GM23338 (cell line): Measurements from ENCODE around the gene ADA. TPM values are rescaled to one million over a fixed set of nuclear protein-coding genes. Genes with fewer than 3 reads are reported as not detected.

Experiments used
- EZH2 ChIP-seq: fragments of 200-600 bp; sonication (generic); IDR thresholded peaks from one replicate; pipeline ENCODE4 v1.8.0; 2017; ENCODE audit warnings: antibody characterized with exemption, mild to moderate bottlenecking, low read depth; ENCODE audit not compliant: unreplicated experiment
- JUNB ChIP-seq: IDR thresholded peaks from one replicate; pipeline ENCODE4 v1.6.1; 2016; ENCODE audit warnings: antibody characterized with exemption; ENCODE audit not compliant: unreplicated experiment
- NANOG ChIP-seq: IDR thresholded peaks from 2 replicates; pipeline ENCODE4 v1.6.1; 2016; ENCODE audit warnings: antibody characterized with exemption, borderline replicate concordance
- POLR2AphosphoS5 ChIP-seq: IDR thresholded peaks from 2 replicates; pipeline ENCODE4 v1.6.1; 2016; ENCODE audit warnings: antibody characterized with exemption, low read depth
- STAT1 ChIP-seq: IDR thresholded peaks from one replicate; pipeline ENCODE4 v1.6.1; 2016; ENCODE audit warnings: antibody characterized with exemption; ENCODE audit not compliant: unreplicated experiment
- polyA plus RNA-seq: library from polyadenylated mRNA; unstranded; fragments of >200 nt; fragmentation: Nextera tagmentation; extraction: Ambion mirVana; gene quantifications from 2 replicates; pipeline ENCODE4 v1.2.1, GENCODE V29; 2016
- total RNA-seq: library from RNA; depleted of rRNA; stranded (reverse); fragments of >200 nt; shearing (Covaris generic); gene quantifications from 2 replicates; pipeline ENCODE4 v1.2.3, GENCODE V29; 2014
- TF ChIP-seq, protein P1 (sequence below): fragments of 250-450 bp; sonication (Bioruptor Pico); IDR thresholded peaks from 2 replicates; pipeline ENCODE4 v1.5.0; 2020; ENCODE audit warnings: mild to moderate bottlenecking, moderate library complexity
- TF ChIP-seq, protein P2 (sequence below): IDR thresholded peaks from 2 replicates; pipeline ENCODE4 v1.6.1; 2016; ENCODE audit warnings: antibody characterized with exemption
- TF ChIP-seq, protein P3 (sequence below): IDR thresholded peaks from one replicate; pipeline ENCODE4 v1.6.1; 2018; ENCODE audit warnings: antibody characterized with exemption; ENCODE audit not compliant: unreplicated experiment

The ADA gene
- total and polyA plus RNA-seq, 2 experiments from 2014 or later = 15.8 to 16.2 TPM

DNA sequence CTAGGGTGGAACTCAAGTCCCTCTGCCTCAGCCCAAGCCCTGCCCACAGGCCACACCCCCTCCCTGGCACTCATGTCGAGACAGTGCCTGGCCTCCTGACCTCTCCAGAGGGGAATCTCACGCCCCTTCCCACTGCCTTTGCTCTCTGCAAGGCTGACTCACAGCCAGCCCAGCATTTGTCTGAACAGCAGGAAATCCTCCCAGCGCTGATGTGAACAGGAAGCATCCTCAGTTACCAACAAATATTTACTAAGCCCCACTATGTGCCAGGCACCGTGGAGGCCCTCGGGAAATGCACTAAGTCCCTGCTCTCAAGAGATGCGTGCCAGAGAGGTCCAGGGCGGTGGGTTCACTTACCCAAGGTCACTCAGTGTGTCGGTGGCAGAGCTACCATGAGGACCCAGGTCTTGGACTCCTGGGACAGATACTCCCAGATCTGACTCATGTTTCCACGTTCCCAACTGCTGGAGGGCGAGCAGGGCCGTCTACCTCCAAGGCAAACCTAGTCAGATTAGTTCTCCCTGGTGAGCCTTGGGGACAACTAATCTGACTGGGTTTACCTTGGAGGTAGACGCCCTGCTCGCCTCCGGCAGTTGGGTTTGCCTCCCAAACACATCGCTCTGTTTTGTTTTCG is 7.8 kb downstream of the ADA start (continued):
- TF ChIP-seq, protein P1, sequence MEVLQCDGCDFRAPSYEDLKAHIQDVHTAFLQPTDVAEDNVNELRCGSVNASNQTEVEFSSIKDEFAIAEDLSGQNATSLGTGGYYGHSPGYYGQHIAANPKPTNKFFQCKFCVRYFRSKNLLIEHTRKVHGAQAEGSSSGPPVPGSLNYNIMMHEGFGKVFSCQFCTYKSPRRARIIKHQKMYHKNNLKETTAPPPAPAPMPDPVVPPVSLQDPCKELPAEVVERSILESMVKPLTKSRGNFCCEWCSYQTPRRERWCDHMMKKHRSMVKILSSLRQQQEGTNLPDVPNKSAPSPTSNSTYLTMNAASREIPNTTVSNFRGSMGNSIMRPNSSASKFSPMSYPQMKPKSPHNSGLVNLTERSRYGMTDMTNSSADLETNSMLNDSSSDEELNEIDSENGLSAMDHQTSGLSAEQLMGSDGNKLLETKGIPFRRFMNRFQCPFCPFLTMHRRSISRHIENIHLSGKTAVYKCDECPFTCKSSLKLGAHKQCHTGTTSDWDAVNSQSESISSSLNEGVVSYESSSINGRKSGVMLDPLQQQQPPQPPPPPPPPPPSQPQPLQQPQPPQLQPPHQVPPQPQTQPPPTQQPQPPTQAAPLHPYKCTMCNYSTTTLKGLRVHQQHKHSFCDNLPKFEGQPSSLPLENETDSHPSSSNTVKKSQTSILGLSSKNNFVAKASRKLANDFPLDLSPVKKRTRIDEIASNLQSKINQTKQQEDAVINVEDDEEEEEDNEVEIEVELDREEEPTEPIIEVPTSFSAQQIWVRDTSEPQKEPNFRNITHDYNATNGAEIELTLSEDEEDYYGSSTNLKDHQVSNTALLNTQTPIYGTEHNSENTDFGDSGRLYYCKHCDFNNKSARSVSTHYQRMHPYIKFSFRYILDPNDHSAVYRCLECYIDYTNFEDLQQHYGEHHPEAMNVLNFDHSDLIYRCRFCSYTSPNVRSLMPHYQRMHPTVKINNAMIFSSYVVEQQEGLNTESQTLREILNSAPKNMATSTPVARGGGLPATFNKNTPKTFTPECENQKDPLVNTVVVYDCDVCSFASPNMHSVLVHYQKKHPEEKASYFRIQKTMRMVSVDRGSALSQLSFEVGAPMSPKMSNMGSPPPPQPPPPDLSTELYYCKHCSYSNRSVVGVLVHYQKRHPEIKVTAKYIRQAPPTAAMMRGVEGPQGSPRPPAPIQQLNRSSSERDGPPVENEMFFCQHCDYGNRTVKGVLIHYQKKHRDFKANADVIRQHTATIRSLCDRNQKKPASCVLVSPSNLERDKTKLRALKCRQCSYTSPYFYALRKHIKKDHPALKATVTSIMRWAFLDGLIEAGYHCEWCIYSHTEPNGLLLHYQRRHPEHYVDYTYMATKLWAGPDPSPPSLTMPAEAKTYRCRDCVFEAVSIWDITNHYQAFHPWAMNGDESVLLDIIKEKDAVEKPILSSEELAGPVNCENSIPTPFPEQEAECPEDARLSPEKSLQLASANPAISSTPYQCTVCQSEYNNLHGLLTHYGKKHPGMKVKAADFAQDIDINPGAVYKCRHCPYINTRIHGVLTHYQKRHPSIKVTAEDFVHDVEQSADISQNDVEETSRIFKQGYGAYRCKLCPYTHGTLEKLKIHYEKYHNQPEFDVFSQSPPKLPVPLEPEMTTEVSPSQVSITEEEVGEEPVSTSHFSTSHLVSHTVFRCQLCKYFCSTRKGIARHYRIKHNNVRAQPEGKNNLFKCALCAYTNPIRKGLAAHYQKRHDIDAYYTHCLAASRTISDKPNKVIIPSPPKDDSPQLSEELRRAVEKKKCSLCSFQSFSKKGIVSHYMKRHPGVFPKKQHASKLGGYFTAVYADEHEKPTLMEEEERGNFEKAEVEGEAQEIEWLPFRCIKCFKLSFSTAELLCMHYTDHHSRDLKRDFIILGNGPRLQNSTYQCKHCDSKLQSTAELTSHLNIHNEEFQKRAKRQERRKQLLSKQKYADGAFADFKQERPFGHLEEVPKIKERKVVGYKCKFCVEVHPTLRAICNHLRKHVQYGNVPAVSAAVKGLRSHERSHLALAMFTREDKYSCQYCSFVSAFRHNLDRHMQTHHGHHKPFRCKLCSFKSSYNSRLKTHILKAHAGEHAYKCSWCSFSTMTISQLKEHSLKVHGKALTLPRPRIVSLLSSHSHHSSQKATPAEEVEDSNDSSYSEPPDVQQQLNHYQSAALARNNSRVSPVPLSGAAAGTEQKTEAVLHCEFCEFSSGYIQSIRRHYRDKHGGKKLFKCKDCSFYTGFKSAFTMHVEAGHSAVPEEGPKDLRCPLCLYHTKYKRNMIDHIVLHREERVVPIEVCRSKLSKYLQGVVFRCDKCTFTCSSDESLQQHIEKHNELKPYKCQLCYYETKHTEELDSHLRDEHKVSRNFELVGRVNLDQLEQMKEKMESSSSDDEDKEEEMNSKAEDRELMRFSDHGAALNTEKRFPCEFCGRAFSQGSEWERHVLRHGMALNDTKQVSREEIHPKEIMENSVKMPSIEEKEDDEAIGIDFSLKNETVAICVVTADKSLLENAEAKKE (CRISPR knock-in tag) = no peak
- TF ChIP-seq POLR2AphosphoS5 (no peak), JUNB (no peak), STAT1 (no peak), NANOG (no peak), EZH2 (no peak)
- TF ChIP-seq, protein P2, sequence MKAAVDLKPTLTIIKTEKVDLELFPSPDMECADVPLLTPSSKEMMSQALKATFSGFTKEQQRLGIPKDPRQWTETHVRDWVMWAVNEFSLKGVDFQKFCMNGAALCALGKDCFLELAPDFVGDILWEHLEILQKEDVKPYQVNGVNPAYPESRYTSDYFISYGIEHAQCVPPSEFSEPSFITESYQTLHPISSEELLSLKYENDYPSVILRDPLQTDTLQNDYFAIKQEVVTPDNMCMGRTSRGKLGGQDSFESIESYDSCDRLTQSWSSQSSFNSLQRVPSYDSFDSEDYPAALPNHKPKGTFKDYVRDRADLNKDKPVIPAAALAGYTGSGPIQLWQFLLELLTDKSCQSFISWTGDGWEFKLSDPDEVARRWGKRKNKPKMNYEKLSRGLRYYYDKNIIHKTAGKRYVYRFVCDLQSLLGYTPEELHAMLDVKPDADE = no peak
- TF ChIP-seq, protein P3, sequence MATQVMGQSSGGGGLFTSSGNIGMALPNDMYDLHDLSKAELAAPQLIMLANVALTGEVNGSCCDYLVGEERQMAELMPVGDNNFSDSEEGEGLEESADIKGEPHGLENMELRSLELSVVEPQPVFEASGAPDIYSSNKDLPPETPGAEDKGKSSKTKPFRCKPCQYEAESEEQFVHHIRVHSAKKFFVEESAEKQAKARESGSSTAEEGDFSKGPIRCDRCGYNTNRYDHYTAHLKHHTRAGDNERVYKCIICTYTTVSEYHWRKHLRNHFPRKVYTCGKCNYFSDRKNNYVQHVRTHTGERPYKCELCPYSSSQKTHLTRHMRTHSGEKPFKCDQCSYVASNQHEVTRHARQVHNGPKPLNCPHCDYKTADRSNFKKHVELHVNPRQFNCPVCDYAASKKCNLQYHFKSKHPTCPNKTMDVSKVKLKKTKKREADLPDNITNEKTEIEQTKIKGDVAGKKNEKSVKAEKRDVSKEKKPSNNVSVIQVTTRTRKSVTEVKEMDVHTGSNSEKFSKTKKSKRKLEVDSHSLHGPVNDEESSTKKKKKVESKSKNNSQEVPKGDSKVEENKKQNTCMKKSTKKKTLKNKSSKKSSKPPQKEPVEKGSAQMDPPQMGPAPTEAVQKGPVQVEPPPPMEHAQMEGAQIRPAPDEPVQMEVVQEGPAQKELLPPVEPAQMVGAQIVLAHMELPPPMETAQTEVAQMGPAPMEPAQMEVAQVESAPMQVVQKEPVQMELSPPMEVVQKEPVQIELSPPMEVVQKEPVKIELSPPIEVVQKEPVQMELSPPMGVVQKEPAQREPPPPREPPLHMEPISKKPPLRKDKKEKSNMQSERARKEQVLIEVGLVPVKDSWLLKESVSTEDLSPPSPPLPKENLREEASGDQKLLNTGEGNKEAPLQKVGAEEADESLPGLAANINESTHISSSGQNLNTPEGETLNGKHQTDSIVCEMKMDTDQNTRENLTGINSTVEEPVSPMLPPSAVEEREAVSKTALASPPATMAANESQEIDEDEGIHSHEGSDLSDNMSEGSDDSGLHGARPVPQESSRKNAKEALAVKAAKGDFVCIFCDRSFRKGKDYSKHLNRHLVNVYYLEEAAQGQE = no peak
